ENCODE measurements around the gene CD47. TPM values are rescaled to one million over a fixed set of nuclear protein-coding genes. Genes with fewer than 3 reads are reported as not detected.

Gene CD47
- polyA plus RNA-seq, 1 of the 3 experiments (the other 2 are of a cell fraction) = 19.6 TPM

- TF ChIP-seq RAD21 (IDR thresholded peaks at IDR 0.05; ENCODE audit: low read length) = no peak
- Histone ChIP-seq H3K79me2 (ENCODE audit: insufficient read depth) (no peaks in the 10 kb centered on the region), H3K27ac (ENCODE audit: low read depth in 2 of 2, low read length in 1 of 2) (no peak overlapping the region), H3K9me2 (no peaks in the 10 kb centered on the region), H3K27me3 (ENCODE audit: insufficient read depth) (no peaks in the 10 kb centered on the region), H3F3A (replicated peaks; ENCODE audit: insufficient read depth) (no peaks in the 10 kb centered on the region), H3K9ac (no peak overlapping the region), H3K4me2 (no peak overlapping the region), H4K20me1 (ENCODE audit: insufficient read depth) (no peaks in the 10 kb centered on the region), H3K36me3 (replicated peaks in 1 of 2; ENCODE audit: control insufficient read depth in 1 of 2, insufficient read depth in 2 of 2, low read length in 1 of 2) (no peaks in the 10 kb centered on the region), H3K4me1 (ENCODE audit: control insufficient read depth in 1 of 2, insufficient read depth in 2 of 2, low read depth in 1 of 2, low read length in 1 of 2) (peaks cover 0 to 8% of the 10 kb centered on the region in 2 experiments; a peak in 2 of 4 replicates), H3K9me3 (no peaks in the 10 kb centered on the region), H2AFZ (ENCODE audit: low read depth) (no peak overlapping the region), H3K4me3 (ENCODE audit: low read depth in 2 of 2, low read length in 1 of 2) (no peak overlapping the region)
- DNase-seq = no peak
- ChIA-PET CTCF (no interaction called here), POLR2A (no interaction called here)
- WGBS (ENCODE audit: low lambda C conversion rate) = 88% methylated on average over 3 of the region's 3 CpGs
Observed at GRCh38 chr3:108099244-108099643, 8.4 kb upstream of the CD47 start.

DNA sequence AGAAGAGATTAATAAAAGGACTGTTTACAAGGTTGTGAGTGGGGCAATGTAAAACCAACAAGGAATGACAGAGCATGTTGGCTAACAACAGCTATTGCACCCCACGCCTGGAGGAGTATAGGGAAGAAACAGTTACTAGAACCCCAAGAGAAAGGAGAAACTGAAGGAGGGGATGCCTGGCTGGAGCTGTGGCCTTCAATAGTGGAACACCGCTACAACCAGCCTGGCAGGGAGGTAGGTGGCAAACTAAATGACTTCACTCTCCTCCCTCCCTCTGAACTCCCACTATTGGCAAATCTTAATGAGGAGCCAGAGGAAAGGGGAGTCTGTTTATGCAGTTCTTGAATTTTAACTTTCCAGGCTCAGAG is 7.2 kb upstream of the CD47 start:
- POLR2A ChIA-PET = no interaction called here
- H2AFZ ChIP-seq (ENCODE audit: low read depth) = no peak overlapping the region
- WGBS (ENCODE audit: low lambda C conversion rate) = 88% methylated on average over 2 of the region's 2 CpGs
- H3K4me1 ChIP-seq (ENCODE audit: control insufficient read depth in 1 of 2, insufficient read depth in 2 of 2, low read depth in 1 of 2, low read length in 1 of 2) = peaks cover 0 to 8% of the 10 kb centered on the region in 2 experiments; a peak in 2 of 4 replicates
- H3K9me3 ChIP-seq = no peaks in the 10 kb centered on the region
- H3F3A ChIP-seq (replicated peaks; ENCODE audit: insufficient read depth) = no peaks in the 10 kb centered on the region
- TF ChIP-seq FOXM1 (IDR thresholded peaks at IDR 0.05; ENCODE audit: low read depth) (no peak), TCF12 (IDR thresholded peaks at IDR 0.05) (no peak), USF2 (IDR thresholded peaks at IDR 0.05; ENCODE audit: borderline replicate concordance, low read depth, low read length) (no peak), GATA2 (CRISPR knock-in tag; IDR thresholded peaks at IDR 0.05) (no peak), JUND (IDR thresholded peaks at IDR 0.05) (no peak), EP300 (IDR thresholded peaks at IDR 0.05; ENCODE audit: borderline replicate concordance in 1 of 2, low read depth in 1 of 2, low read length in 1 of 2) (no peak), EZH2phosphoT487 (IDR thresholded peaks at IDR 0.05; ENCODE audit: borderline replicate concordance, low read depth) (no peak), RFX5 (IDR thresholded peaks at IDR 0.05; ENCODE audit: low read length) (no peak), GABPA (IDR thresholded peaks at IDR 0.05; ENCODE audit: low read depth) (no peak), RAD21 (IDR thresholded peaks at IDR 0.05; ENCODE audit: low read length) (no peak), RCOR1 (IDR thresholded peaks at IDR 0.05; ENCODE audit: low read length) (no peak), USF1 (IDR thresholded peaks at IDR 0.05; ENCODE audit: borderline replicate concordance, low read depth) (no peak), SIN3A (IDR thresholded peaks at IDR 0.05; ENCODE audit: borderline replicate concordance, low read depth, low read length) (no peak), TAF1 (IDR thresholded peaks at IDR 0.05; ENCODE audit: borderline replicate concordance, low read depth, low read length) (no peak), ELF1 (IDR thresholded peaks at IDR 0.05) (no peak)
- TF ChIP-seq, protein P1, sequence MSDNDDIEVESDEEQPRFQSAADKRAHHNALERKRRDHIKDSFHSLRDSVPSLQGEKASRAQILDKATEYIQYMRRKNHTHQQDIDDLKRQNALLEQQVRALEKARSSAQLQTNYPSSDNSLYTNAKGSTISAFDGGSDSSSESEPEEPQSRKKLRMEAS (IDR thresholded peaks at IDR 0.05; ENCODE audit: low read depth) = no peak
- TF ChIP-seq, protein P2, sequence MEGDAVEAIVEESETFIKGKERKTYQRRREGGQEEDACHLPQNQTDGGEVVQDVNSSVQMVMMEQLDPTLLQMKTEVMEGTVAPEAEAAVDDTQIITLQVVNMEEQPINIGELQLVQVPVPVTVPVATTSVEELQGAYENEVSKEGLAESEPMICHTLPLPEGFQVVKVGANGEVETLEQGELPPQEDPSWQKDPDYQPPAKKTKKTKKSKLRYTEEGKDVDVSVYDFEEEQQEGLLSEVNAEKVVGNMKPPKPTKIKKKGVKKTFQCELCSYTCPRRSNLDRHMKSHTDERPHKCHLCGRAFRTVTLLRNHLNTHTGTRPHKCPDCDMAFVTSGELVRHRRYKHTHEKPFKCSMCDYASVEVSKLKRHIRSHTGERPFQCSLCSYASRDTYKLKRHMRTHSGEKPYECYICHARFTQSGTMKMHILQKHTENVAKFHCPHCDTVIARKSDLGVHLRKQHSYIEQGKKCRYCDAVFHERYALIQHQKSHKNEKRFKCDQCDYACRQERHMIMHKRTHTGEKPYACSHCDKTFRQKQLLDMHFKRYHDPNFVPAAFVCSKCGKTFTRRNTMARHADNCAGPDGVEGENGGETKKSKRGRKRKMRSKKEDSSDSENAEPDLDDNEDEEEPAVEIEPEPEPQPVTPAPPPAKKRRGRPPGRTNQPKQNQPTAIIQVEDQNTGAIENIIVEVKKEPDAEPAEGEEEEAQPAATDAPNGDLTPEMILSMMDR (IDR thresholded peaks at IDR 0.05) = no peak
- TF ChIP-seq, protein P3, sequence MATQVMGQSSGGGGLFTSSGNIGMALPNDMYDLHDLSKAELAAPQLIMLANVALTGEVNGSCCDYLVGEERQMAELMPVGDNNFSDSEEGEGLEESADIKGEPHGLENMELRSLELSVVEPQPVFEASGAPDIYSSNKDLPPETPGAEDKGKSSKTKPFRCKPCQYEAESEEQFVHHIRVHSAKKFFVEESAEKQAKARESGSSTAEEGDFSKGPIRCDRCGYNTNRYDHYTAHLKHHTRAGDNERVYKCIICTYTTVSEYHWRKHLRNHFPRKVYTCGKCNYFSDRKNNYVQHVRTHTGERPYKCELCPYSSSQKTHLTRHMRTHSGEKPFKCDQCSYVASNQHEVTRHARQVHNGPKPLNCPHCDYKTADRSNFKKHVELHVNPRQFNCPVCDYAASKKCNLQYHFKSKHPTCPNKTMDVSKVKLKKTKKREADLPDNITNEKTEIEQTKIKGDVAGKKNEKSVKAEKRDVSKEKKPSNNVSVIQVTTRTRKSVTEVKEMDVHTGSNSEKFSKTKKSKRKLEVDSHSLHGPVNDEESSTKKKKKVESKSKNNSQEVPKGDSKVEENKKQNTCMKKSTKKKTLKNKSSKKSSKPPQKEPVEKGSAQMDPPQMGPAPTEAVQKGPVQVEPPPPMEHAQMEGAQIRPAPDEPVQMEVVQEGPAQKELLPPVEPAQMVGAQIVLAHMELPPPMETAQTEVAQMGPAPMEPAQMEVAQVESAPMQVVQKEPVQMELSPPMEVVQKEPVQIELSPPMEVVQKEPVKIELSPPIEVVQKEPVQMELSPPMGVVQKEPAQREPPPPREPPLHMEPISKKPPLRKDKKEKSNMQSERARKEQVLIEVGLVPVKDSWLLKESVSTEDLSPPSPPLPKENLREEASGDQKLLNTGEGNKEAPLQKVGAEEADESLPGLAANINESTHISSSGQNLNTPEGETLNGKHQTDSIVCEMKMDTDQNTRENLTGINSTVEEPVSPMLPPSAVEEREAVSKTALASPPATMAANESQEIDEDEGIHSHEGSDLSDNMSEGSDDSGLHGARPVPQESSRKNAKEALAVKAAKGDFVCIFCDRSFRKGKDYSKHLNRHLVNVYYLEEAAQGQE (IDR thresholded peaks at IDR 0.05; ENCODE audit: low read depth, low read length) = no peak
- TF ChIP-seq, protein P4, sequence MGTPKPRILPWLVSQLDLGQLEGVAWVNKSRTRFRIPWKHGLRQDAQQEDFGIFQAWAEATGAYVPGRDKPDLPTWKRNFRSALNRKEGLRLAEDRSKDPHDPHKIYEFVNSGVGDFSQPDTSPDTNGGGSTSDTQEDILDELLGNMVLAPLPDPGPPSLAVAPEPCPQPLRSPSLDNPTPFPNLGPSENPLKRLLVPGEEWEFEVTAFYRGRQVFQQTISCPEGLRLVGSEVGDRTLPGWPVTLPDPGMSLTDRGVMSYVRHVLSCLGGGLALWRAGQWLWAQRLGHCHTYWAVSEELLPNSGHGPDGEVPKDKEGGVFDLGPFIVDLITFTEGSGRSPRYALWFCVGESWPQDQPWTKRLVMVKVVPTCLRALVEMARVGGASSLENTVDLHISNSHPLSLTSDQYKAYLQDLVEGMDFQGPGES (IDR thresholded peaks at IDR 0.05; ENCODE audit: low read depth, low read length) = no peak
- no peak overlapping the region for H3K9ac ChIP-seq
- CTCF ChIA-PET = no interaction called here
- DNase-seq = no peak
- H3K4me3 ChIP-seq (ENCODE audit: low read depth in 2 of 2, low read length in 1 of 2) = no peak overlapping the region
- H3K9me2 ChIP-seq = no peaks in the 10 kb centered on the region
- H4K20me1 ChIP-seq (ENCODE audit: insufficient read depth) = no peaks in the 10 kb centered on the region
- H3K36me3 ChIP-seq (replicated peaks in 1 of 2; ENCODE audit: control insufficient read depth in 1 of 2, insufficient read depth in 2 of 2, low read length in 1 of 2) = no peaks in the 10 kb centered on the region
- H3K4me2 ChIP-seq = no peak overlapping the region
- H3K27ac ChIP-seq (ENCODE audit: low read depth in 2 of 2, low read length in 1 of 2) = no peak overlapping the region
- no peaks in the 10 kb centered on the region for H3K79me2 ChIP-seq (ENCODE audit: insufficient read depth)
- no peaks in the 10 kb centered on the region for H3K27me3 ChIP-seq (ENCODE audit: insufficient read depth)

Measured in SK-N-SH (cell line).